Tibial nerve (tissue), 4 donors: Measurements from ENCODE around the gene GMDS.

Experiments used
- CTCF ChIP-seq, 5 experiments: fragments of 200-600 bp in 3 of 5; fragments of 450-650 bp in 2 of 5; sonication (generic) in 3 of 5; IDR thresholded peaks; one replicate each; pipeline ENCODE4 v1.5.1; 2016 to 2019; ENCODE audit warnings: antibody characterized with exemption in 5 of 5, mild to moderate bottlenecking in 3 of 5, moderate library complexity in 2 of 5
- EP300 ChIP-seq, 2 donors: sonication (generic); formaldehyde crosslinking; IDR thresholded peaks; one replicate each; pipeline ENCODE4 v1.6.1; 2017; ENCODE audit warnings: antibody characterized with exemption in 2 of 2, mild to moderate bottlenecking in 1 of 2
- POLR2A ChIP-seq, 2 donors: fragments of 450-650 bp; IDR thresholded peaks; one replicate each; pipeline ENCODE4 v1.6.1; 2017; ENCODE audit warnings: antibody characterized with exemption in 2 of 2, mild to moderate bottlenecking in 2 of 2, moderate library complexity in 2 of 2

- TF ChIP-seq CTCF (IDR thresholded peaks at IDR 0.05) (no peak), POLR2A (IDR thresholded peaks at IDR 0.05) (no peak), EP300 (IDR thresholded peaks at IDR 0.05) (no peak)
These were observed 24.6 kb upstream of the GMDS start for GRCh38 chr6:2270054-2270453.
